Measurements from ENCODE around the gene PLCB4.

PLCB4 gene

DNA sequence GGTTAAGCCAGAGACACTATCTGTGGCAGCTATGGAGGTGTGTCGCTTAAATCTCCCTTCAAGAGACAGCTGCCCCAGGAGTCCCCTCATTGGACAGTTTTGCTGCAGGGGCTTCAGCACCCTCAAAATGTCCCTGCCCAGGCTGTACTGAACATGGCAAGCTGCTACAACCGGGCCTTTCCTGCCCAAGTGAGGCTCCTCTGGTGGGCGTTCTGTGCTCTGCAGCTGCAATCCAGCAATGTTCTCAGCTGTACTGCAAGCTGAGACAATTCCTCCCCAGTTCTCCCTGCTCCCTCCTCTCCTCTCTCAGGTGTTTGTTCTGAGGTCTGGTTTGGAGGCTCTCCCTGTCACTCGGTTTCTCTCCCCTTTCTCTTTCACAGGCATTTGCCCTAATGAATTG lies 254.7 kb downstream of the PLCB4 start:
- DNase-seq (ENCODE audit: low spot score) = no peak
- in situ Hi-C loops (cut with MboI; ENCODE audit: low sequenced_read_pairs, unreplicated experiment) = no loop called here
- TF ChIP-seq, protein P1, sequence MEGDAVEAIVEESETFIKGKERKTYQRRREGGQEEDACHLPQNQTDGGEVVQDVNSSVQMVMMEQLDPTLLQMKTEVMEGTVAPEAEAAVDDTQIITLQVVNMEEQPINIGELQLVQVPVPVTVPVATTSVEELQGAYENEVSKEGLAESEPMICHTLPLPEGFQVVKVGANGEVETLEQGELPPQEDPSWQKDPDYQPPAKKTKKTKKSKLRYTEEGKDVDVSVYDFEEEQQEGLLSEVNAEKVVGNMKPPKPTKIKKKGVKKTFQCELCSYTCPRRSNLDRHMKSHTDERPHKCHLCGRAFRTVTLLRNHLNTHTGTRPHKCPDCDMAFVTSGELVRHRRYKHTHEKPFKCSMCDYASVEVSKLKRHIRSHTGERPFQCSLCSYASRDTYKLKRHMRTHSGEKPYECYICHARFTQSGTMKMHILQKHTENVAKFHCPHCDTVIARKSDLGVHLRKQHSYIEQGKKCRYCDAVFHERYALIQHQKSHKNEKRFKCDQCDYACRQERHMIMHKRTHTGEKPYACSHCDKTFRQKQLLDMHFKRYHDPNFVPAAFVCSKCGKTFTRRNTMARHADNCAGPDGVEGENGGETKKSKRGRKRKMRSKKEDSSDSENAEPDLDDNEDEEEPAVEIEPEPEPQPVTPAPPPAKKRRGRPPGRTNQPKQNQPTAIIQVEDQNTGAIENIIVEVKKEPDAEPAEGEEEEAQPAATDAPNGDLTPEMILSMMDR (IDR thresholded peaks at IDR 0.05; ENCODE audit: borderline replicate concordance, control extremely low read depth, extremely low read depth, insufficient read depth, missing control alignments) = no peak

DNA sequence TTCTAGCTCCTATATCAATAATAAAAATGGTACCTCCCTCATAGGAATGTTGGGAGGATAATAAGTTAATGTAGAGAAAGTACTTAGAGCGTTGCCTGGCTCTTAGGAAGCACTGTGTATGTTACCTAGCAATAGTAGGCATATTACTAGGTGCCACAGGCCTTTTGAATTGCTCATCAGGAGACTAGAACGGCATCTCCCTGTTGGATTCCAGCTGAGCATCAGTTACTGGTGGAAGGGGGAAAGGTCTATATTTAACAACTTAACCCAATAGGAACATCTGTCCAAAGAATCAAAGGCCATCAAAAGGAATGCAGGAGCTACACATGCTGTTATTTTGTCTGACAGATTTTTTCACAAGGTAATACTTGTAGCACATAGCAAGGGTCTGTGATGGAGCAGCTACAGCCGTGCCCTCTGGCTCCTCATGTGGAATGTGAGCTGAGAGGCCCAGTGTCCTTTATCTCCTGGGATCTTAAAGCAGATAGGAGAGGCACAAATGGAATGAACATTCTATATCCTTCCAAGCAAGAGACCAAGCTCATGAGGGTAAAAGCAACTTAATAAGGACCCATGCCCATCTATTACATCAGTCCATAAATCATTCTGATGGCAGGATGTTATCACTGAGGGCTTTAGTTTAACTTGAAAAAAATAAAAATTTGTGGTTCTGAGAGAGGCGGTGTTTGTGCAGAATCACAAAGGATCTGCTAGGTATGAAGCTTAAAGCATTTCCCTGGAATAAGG lies 260.6 kb downstream of the PLCB4 start:
- no peak for DNase-seq (ENCODE audit: low spot score)
- TF ChIP-seq, protein P1 (IDR thresholded peaks at IDR 0.05; ENCODE audit: borderline replicate concordance, control extremely low read depth, extremely low read depth, insufficient read depth, missing control alignments) = no peak
- in situ Hi-C loops (cut with MboI; ENCODE audit: low sequenced_read_pairs, unreplicated experiment) = no loop called here

DNA sequence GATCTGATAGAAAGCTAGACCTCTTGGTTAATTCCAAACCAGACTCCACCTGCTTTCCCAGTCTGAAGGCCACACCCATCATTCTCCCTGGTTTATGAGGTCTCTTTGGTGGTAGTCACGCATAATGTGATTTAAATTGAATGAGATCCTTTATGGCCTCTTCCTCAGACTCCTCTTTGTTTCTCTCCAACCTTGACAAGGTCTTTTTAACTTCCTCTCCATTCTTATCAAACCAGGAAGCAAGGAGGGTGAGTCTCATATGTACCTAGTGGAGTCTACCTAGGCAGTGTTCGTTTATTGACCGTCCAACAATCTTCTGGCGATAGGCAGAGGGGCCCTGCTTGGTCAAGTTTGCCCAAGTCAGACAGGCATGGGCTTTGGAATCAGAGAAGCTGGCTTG lies 261.3 kb downstream of the PLCB4 start:
- TF ChIP-seq, protein P1 (IDR thresholded peaks at IDR 0.05; ENCODE audit: borderline replicate concordance, control extremely low read depth, extremely low read depth, insufficient read depth, missing control alignments) = no peak
- in situ Hi-C loops (cut with MboI; ENCODE audit: low sequenced_read_pairs, unreplicated experiment) = no loop called here
- DNase-seq (ENCODE audit: low spot score) = no peak

DNA sequence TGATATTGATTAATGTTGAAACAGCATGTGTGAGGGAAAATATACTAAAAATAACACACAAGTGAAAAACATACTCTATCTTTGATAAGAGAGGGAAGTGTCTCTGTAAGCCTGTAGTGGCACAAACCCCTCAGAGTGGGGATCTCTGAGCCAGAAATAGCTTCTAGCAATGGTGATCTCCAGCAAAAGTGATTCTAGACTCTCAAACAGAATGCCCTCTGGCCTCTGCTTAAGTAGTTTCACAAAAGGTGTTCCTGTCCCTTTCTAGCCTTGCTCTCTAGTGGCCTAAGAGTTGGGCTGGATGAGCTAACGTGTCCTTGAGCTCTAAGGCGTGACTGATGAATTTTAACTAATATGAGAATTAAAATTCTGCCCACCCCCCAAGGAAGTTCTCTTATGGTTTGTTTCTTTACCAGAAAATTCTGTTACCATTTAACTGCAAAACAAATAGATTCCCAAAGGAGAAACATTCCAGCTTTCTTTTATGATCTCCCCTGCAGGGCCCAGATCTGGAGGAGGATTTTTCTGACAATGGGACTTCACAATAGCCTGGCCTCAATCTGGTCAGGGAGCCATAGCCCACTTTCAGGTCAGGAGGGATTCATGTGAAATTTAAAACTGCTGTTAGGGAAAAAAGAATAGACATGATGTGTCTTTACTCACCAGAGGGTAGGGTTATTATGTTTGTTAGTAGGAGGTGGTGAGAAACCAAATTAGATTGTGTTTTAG lies 263.0 kb downstream of the PLCB4 start:
- in situ Hi-C loops (cut with MboI; ENCODE audit: low sequenced_read_pairs, unreplicated experiment) = no loop called here
- DNase-seq (ENCODE audit: low spot score) = no peak
- TF ChIP-seq, protein P1 (IDR thresholded peaks at IDR 0.05; ENCODE audit: borderline replicate concordance, control extremely low read depth, extremely low read depth, insufficient read depth, missing control alignments) = no peak

DNA sequence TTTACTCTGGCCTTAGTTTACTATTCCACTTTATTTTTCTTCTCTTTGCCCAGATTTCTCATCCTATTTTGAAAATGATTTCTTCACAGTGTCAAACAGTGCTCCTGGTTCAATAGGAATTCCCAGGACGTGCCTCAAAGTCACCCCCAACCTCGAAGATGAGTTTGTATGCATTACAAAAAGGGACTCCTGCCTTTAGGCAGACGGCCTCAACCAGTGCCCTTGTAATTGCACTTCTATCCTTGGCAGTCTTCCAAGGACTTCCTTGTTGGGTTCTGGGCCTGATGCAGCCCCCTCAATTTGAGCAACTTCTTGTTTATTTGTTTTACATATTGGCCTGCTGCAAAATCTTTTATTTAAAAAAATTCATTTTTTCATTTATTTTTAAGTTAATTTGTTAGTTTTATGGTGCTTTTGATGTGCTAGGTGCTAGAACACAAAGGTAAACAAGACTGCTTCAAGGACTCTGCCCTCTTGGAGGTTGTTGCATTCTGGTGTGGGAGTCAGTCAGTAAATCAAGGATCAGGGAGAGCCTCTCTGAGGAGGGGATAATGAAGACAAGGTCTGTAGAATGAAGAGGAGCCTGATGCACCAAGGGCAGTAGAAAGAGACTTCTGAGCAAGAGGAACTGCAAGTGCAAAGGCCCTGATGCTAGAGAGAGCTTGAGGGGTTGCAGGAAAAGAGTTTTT lies 264.0 kb downstream of the PLCB4 start:
- TF ChIP-seq, protein P1 (IDR thresholded peaks at IDR 0.05; ENCODE audit: borderline replicate concordance, control extremely low read depth, extremely low read depth, insufficient read depth, missing control alignments) = no peak
- no peak for DNase-seq (ENCODE audit: low spot score)
- in situ Hi-C loops (cut with MboI; ENCODE audit: low sequenced_read_pairs, unreplicated experiment) = no loop called here

DNA sequence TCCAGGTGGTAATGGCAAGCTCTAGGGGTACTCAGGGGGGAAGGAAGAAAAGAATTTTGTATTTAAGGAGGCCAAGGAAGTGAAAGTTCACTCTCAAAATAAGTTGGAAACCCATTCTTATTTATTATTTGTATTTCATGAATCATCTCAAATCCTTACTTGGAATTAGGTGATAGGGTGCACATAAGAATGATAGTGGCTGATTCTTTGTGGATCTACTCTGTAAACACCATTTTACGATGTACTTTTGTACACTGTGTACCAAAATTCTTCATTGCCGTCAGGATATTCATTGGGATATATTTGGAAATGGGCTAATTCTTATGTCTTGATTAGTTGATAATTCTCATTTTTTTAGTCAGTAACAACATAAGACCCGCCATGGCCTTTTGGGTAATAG lies 266.0 kb downstream of the PLCB4 start:
- in situ Hi-C loops (cut with MboI; ENCODE audit: low sequenced_read_pairs, unreplicated experiment) = no loop called here
- TF ChIP-seq, protein P1 (IDR thresholded peaks at IDR 0.05; ENCODE audit: borderline replicate concordance, control extremely low read depth, extremely low read depth, insufficient read depth, missing control alignments) = no peak
- DNase-seq (ENCODE audit: low spot score) = no peak
